Sigmoid colon (tissue), 7 donors: ENCODE results near the gene CHN2. TPM values are rescaled to one million over a fixed set of nuclear protein-coding genes. Genes with fewer than 3 reads are reported as not detected.

Source experiments
- DNase-seq: peaks from one replicate; pipeline ENCODE4 v3.0.0-alpha.2; 2019
- H3K27ac ChIP-seq, 4 donors: fragments of 200-600 bp; sonication (generic); one replicate each; pipeline ENCODE4 v1.5.1; 2016 to 2019; ENCODE audit warnings: mild to moderate bottlenecking in 1 of 4
- H3K27me3 ChIP-seq, 3 donors: fragments of 200-600 bp; sonication (generic); one replicate each; pipeline ENCODE4 v1.5.1; 2019; ENCODE audit warnings: mild to moderate bottlenecking in 1 of 3
- H3K36me3 ChIP-seq, 4 donors: fragments of 200-600 bp; sonication (generic); one replicate each; pipeline ENCODE4 v1.5.1; 2016 to 2019
- H3K4me1 ChIP-seq, 4 donors: fragments of 200-600 bp; sonication (generic); one replicate each; pipeline ENCODE4 v1.5.1; 2017 to 2019
- H3K4me3 ChIP-seq, 4 donors: fragments of 200-600 bp; sonication (generic); one replicate each; pipeline ENCODE4 v1.5.1; 2017 to 2019; ENCODE audit warnings: mild to moderate bottlenecking in 2 of 4, moderate library complexity in 1 of 4
- H3K9me3 ChIP-seq, 4 donors: fragments of 200-600 bp in 3 of 4; sonication (generic) in 3 of 4; one replicate each; pipeline versions ENCODE4 v1.5.1 to v1.6.1; 2013 to 2019
- CTCF ChIP-seq, 4 experiments: fragments of 450-650 bp in 3 of 4; fragments of 200-600 bp in 1 of 4; IDR thresholded peaks; one replicate each; pipeline ENCODE4 v1.5.1; 2016 to 2019; ENCODE audit warnings: antibody characterized with exemption in 4 of 4, mild to moderate bottlenecking in 3 of 4, moderate library complexity in 2 of 4
- EP300 ChIP-seq, 4 donors: sonication (generic); formaldehyde crosslinking; IDR thresholded peaks; one replicate each; pipeline ENCODE4 v1.6.1; 2017; ENCODE audit warnings: antibody characterized with exemption in 4 of 4
- POLR2A ChIP-seq, 2 donors: fragments of 450-650 bp; IDR thresholded peaks; one replicate each; pipeline ENCODE4 v1.6.1; 2016; ENCODE audit warnings: antibody characterized with exemption in 2 of 2, mild to moderate bottlenecking in 2 of 2, moderate library complexity in 2 of 2
- POLR2AphosphoS5 ChIP-seq, 4 donors: sonication (generic); formaldehyde crosslinking; IDR thresholded peaks; one replicate each; pipeline ENCODE4 v1.6.1; 2017; ENCODE audit warnings: antibody characterized with exemption in 4 of 4
- WGBS, 2 donors: extraction: QIAGEN DNeasy Blood & Tissue Kit; methylation state at CpG; one replicate each; pipeline ENCODE4 v1.1.7; 2013; 5-methylcytosine and 5-hydroxymethylcytosine counted together
- intact Hi-C: fragments of 100-400 bp; cut with DNase I; formaldehyde crosslinking; loops from one replicate; pipeline ENCODE4 v1.15.1; 2023
- polyA plus RNA-seq, 3 donors: library from polyadenylated mRNA; stranded (reverse); fragments of 200-250 nt; gene quantifications; one replicate each; pipeline ENCODE4 v1.2.3, GENCODE V29; 2013
- total RNA-seq, 4 donors: library from RNA; depleted of rRNA; stranded (reverse); fragments of >200 nt; gene quantifications; one replicate each; pipeline ENCODE4 v1.1.0, GENCODE V29; 2016
- donor health status: healthy with polysubstance abuse.
- donor health status: Bipolar disorder and iron deficiency.
- donor health status: healthy.

The CHN2 gene
- total and polyA plus RNA-seq, 7 donors: 4.2 to 37.7 (median 15.8) TPM

- Histone ChIP-seq H3K27me3 (no peaks in the 10 kb centered on the region), H3K36me3 (no peaks in the 10 kb centered on the region), H3K27ac (no peak overlapping the region), H3K9me3 (no peaks in the 10 kb centered on the region), H3K4me1 (peaks cover 0 to 8% (median 4%) of the 10 kb centered on the region in 4 donors), H3K4me3 (no peak overlapping the region)
- DNase-seq: no peak
- 46 to 47% methylated on average over 3 of the region's 3 CpGs for WGBS, 2 donors
- intact Hi-C loops: no loop called here
- TF ChIP-seq POLR2AphosphoS5 (IDR thresholded peaks at IDR 0.05): no peak
- TF ChIP-seq CTCF (IDR thresholded peaks at IDR 0.05): no peak
- no peak for TF ChIP-seq POLR2A (IDR thresholded peaks at IDR 0.05)
- TF ChIP-seq EP300 (IDR thresholded peaks at IDR 0.05): no peak
These were observed 135.1 kb downstream of the CHN2 start for GRCh38 chr7:29329686-29330085.

GRCh38 chr7:29330136-29330535 lies 135.6 kb downstream of the CHN2 start:
- DNase-seq: no peak
- Histone ChIP-seq H3K27me3 (no peaks in the 10 kb centered on the region), H3K9me3 (no peaks in the 10 kb centered on the region), H3K27ac (no peak overlapping the region), H3K4me1 (peaks cover 0 to 8% (median 4%) of the 10 kb centered on the region in 4 donors), H3K36me3 (no peaks in the 10 kb centered on the region), H3K4me3 (no peak overlapping the region)
- no peak for TF ChIP-seq POLR2AphosphoS5 (IDR thresholded peaks at IDR 0.05)
- WGBS, 2 donors: 88 to 92% methylated on average over 5 of the region's 5 CpGs
- intact Hi-C loops: no loop called here

GRCh38 chr7:29331163-29331562 lies 136.6 kb downstream of the CHN2 start:
- no peak for TF ChIP-seq POLR2AphosphoS5 (IDR thresholded peaks at IDR 0.05)

GRCh38 chr7:29332042-29332811 lies 137.7 kb downstream of the CHN2 start:
- H3K4me1 ChIP-seq: peaks cover 0 to 8% (median 4%) of the 10 kb centered on the region in 4 donors
- no peak overlapping the region for H3K27ac ChIP-seq
- H3K9me3 ChIP-seq: no peaks in the 10 kb centered on the region
- intact Hi-C loops: no loop called here
- DNase-seq: no peak
- WGBS, 2 donors: 78 to 80% methylated on average over 14 of the region's 14 CpGs
- H3K27me3 ChIP-seq: no peaks in the 10 kb centered on the region
- TF ChIP-seq POLR2AphosphoS5 (IDR thresholded peaks at IDR 0.05) (no peak), CTCF (IDR thresholded peaks at IDR 0.05) (no peak), POLR2A (IDR thresholded peaks at IDR 0.05) (no peak), EP300 (IDR thresholded peaks at IDR 0.05) (no peak)
- H3K36me3 ChIP-seq: no peaks in the 10 kb centered on the region
- no peak overlapping the region for H3K4me3 ChIP-seq

More at GRCh38 chr7:29331163-29331562, 136.6 kb downstream of the CHN2 start:
- whole genome bisulfite sequencing, 2 donors: 85 to 92% methylated on average over 7 of the region's 7 CpGs
- H3K4me3 ChIP-seq: no peak overlapping the region
- H3K36me3 ChIP-seq: no peaks in the 10 kb centered on the region
- H3K27me3 ChIP-seq: no peaks in the 10 kb centered on the region
- no peak for DNase-seq
- H3K27ac ChIP-seq: no peak overlapping the region
- peaks cover 0 to 8% (median 4%) of the 10 kb centered on the region in 4 donors for H3K4me1 ChIP-seq
- intact Hi-C loops: no loop called here
- H3K9me3 ChIP-seq: no peaks in the 10 kb centered on the region

- Histone ChIP-seq H3K9me3 (no peaks in the 10 kb centered on the region), H3K27me3 (no peaks in the 10 kb centered on the region), H3K36me3 (no peaks in the 10 kb centered on the region), H3K4me3 (no peak overlapping the region), H3K4me1 (peaks cover 0 to 7% (median under 1%) of the 10 kb centered on the region in 4 donors), H3K27ac (no peak overlapping the region)
- TF ChIP-seq CTCF (IDR thresholded peaks at IDR 0.05): no peak
- no peak for TF ChIP-seq POLR2AphosphoS5 (IDR thresholded peaks at IDR 0.05)
- TF ChIP-seq POLR2A (IDR thresholded peaks at IDR 0.05): no peak
- no peak for TF ChIP-seq EP300 (IDR thresholded peaks at IDR 0.05)
- DNase-seq: no peak
- intact Hi-C loops: no loop called here
- WGBS, 2 donors: 80 to 89% methylated on average over 14 of the region's 14 CpGs
These were observed 138.6 kb downstream of the CHN2 start for GRCh38 chr7:29332875-29333855.
